Esophagus muscularis mucosa (tissue), 4 donors: ENCODE results near the gene SECTM1.

Experiments used
- CTCF ChIP-seq, 3 experiments: fragments of 200-600 bp in 2 of 3; fragments of 450-650 bp in 1 of 3; sonication (generic) in 2 of 3; IDR thresholded peaks; one replicate each; pipeline ENCODE4 v1.5.1; 2017 to 2019; ENCODE audit warnings: antibody characterized with exemption in 3 of 3, mild to moderate bottlenecking in 2 of 3, moderate library complexity in 1 of 3
- EP300 ChIP-seq: sonication (generic); formaldehyde crosslinking; IDR thresholded peaks from one replicate; pipeline ENCODE4 v1.6.1; 2017; ENCODE audit warnings: antibody characterized with exemption
- POLR2A ChIP-seq: fragments of 450-650 bp; IDR thresholded peaks from one replicate; pipeline ENCODE4 v1.6.1; 2017; ENCODE audit warnings: antibody characterized with exemption, moderate library complexity, mild to moderate bottlenecking, low read depth
- POLR2AphosphoS5 ChIP-seq, 2 donors: sonication (generic); formaldehyde crosslinking; IDR thresholded peaks; one replicate each; pipeline ENCODE4 v1.6.1; 2017; ENCODE audit warnings: antibody characterized with exemption in 2 of 2

- TF ChIP-seq POLR2A (no peak), CTCF (IDR thresholded peaks at IDR 0.05) (no peak), EP300 (no peak), POLR2AphosphoS5 (IDR thresholded peaks at IDR 0.05) (peak in 1 of 2 donors; percentile 37)
These were observed 39.3 kb downstream of the SECTM1 start for GRCh38 chr17:82294064-82294773.
